HFF-Myc (cell line): ENCODE data around the gene CERS4.
"Not testable (repeated sequence)": the region's sequence is repeated elsewhere in the genome, so short reads cannot be mapped to it uniquely, and the experiment has no call there.

Experiments used
- DNase-seq: peaks from one replicate; pipeline ENCODE4 v3.0.0-alpha.2; 2011; ENCODE audit warnings: low read depth; ENCODE audit errors: extremely low read depth
- H3K4me3 ChIP-seq: replicated peaks from 2 replicates; pipeline ENCODE4 v1.5.1; 2011; ENCODE audit warnings: low read depth, mild to moderate bottlenecking, control low read depth, low read length
- TF ChIP-seq, protein P1 (sequence below): IDR thresholded peaks from 2 replicates; pipeline ENCODE4 v1.5.1; 2012; ENCODE audit warnings: mild to moderate bottlenecking, low read depth, low read length, control low read depth; ENCODE audit errors: missing control alignments

CERS4 gene

DNA sequence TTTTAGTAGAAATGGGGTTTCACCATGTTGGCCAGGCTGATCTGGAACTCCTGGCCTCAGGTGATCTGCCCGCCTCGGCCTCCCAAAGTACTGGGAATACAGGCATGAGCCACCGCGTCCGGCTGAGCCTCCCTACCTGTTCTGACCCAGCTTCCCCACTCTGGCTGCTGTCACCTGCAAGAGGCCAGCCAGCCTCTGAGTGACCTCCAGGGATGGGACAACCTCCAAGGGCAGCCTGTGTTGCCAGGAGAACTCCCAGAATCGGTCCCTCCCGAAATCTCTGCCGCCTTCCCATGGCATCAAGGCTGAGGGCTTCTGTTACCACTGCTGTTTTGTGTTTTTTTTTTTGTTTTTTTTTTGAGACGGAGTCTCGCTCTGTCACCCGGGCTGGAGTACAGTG is 11.3 kb downstream of the CERS4 start:
- H3K4me3 ChIP-seq = no peak overlapping the region
- DNase-seq = no peak
- TF ChIP-seq, protein P1, sequence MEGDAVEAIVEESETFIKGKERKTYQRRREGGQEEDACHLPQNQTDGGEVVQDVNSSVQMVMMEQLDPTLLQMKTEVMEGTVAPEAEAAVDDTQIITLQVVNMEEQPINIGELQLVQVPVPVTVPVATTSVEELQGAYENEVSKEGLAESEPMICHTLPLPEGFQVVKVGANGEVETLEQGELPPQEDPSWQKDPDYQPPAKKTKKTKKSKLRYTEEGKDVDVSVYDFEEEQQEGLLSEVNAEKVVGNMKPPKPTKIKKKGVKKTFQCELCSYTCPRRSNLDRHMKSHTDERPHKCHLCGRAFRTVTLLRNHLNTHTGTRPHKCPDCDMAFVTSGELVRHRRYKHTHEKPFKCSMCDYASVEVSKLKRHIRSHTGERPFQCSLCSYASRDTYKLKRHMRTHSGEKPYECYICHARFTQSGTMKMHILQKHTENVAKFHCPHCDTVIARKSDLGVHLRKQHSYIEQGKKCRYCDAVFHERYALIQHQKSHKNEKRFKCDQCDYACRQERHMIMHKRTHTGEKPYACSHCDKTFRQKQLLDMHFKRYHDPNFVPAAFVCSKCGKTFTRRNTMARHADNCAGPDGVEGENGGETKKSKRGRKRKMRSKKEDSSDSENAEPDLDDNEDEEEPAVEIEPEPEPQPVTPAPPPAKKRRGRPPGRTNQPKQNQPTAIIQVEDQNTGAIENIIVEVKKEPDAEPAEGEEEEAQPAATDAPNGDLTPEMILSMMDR = no peak

DNA sequence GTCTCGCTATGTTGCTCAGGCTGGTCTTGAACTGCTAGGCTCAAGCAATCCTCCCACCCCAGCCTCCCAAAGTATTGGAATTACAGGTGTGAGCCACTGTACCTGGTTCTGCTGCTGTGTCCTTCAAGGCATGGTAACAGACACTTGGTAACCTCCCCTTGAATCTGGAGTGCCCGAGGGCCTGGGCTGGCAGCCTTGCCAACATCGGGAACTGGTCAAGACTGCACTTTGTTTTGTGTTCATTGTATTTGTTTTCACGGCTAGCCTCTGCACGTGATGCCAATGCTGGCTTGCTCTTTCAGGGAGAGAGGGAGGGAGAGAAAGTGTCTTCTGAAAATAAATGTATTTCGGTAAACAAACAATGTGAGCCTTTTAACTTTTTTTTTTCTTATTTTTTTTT is 12.0 kb downstream of the CERS4 start:
- no peak for DNase-seq
- TF ChIP-seq, protein P1 = no peak
- H3K4me3 ChIP-seq = no peak overlapping the region

DNA sequence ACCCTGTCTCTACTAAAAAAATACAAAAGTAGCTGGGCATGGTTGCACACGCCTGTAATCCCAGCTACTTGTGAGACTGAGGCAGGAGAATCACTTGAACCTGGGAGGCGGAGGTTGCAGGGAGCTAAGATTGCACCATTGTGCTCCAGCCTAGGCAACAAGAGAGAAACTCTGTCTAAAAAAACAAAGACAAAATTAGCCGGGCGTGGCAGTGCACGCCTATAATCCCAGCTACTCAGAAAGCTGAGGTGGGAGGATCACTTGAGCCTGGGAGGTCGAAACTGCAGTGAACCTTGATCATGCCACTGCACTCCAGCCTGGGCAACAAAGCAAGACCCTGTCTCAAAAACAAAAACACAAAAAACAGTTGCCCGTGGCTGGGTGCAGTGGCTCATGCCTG is 14.3 kb downstream of the CERS4 start:
- H3K4me3 ChIP-seq, DNase-seq: not testable (repeated sequence)

DNA sequence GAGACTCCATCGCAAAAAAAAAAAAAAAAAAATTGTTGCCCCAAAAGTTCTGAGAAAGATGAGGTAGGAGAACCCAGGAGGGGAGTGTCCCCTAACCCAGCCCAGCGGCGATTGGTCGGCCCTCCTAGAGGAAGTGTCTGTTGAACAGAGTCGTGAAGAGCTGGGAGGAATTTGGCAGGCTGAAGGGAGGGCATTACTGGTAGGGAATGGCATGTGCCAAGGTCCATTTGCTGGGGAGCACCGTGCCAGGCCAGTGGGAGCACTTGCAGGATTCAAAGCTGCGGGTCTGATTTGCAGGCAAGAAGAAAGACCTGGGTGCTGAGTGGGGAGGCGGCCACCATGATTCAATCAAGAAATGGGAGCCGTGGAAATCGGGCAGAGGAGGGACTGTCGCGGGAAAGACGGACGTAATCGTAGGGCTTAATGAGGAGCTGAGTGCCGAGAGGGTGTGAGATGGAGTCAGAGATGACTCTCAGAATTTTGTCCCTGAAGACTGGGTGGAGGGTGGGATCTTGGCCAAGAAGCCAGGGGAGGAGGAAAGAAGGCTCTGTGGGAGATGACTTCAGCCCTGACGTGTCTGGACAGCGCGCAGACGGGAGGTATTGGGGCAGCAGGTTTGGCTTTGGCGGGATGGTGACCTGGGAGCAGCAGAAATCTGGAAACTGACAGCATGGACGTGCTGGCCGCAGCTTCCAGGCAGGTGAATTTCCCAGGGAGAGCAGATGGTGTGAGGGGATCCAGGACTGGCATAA is 15.4 kb downstream of the CERS4 start:
- no peak for DNase-seq

DNA sequence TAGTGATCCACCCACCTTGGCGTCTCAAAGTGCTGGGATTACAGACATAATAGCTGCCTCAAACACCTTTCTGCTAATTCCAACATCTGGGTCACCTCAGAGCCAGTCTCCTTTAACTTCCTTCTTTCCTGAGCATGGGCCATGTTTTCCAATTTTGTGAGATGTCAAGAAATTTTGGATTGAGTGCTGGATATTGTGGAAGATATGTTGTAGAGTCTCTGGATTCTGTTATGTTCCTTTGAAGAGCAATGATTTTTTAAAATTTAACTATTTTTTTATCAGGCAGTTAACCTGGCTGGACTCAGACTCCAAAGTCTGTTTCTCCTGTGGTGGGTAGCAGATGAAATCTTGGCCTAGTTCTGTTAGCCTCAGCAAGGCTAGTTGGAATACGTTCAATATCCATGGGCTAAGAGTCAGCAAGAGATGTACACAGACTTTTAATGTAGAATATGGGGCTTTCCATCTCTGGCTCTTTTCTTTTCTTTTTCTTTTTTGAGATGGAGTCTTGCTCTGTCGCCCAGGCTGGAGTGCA is 22.0 kb downstream of the CERS4 start:
- TF ChIP-seq, protein P1 = no peak
- DNase-seq = no peak
- no peak overlapping the region for H3K4me3 ChIP-seq

More for the DNA sequence above, 15.4 kb downstream of the CERS4 start:
- TF ChIP-seq, protein P1 = no peak
- H3K4me3 ChIP-seq = no peak overlapping the region

DNA sequence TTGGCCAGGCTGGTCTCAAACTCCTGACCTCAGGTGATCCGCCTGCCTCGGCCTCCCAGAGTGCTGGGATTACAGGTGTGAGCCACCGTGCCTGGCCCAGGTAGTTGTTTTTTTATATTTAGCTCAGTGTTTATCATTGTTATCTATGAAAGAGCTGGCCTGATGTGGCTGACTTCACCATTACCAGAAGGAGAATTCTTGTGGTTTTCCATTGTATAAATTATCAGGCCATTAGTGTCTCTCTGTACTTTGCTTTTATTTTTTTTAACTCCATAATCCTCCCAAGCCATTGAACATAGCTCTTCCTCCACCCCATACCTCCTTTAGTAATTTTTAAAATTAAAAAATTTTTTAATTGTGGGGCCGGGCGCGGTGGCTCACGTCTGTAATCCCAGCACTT is 24.2 kb downstream of the CERS4 start:
- no peak for DNase-seq
- TF ChIP-seq, protein P1 = no peak
- no peak overlapping the region for H3K4me3 ChIP-seq

DNA sequence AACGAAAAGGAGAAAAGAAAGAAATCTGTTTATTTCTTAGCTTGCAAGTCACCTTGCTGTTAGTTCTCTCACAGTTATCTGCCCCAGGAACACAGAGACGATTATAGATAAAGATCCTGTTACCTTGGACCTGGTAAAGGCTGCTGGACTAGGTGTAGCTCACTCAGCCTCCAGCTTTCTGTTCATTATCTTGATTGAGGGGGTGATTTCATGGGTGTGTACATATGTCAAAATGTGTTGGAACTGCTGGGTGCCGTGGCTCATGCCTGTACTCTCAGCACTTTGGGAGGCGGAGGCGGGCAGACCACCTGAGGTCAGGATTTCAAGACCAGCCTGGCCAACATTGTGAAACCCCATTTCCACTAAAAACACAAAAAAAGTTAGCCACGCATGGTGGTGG is 27.9 kb downstream of the CERS4 start:
- TF ChIP-seq, protein P1 = no peak
- H3K4me3 ChIP-seq = no peak overlapping the region
- no peak for DNase-seq
